Activated T-helper 17 cell treated with anti-CD3 and anti-CD28 coated beads, Interleukin-2, amount 50 U/mL, for 72 hours (primary cell): ENCODE measurements around the gene CPXM1. TPM values are rescaled to one million over a fixed set of nuclear protein-coding genes. Genes with fewer than 3 reads are reported as not detected.
A peak's percentile ranks its signal among the peaks of the same experiment; 100 is the strongest.
"Not testable (repeated sequence)": the region's sequence is repeated elsewhere in the genome, so short reads cannot be mapped to it uniquely, and the experiment has no call there.

ENCODE experiments used
- ATAC-seq: fragments of 150-1000 bp; cut with Tn5 transposase; replicated peaks from 2 replicates; pipeline ENCODE4 v1.10.0; 2021; ENCODE audit warnings: mild to moderate bottlenecking, moderate library complexity
- H3K27ac Mint-ChIP-seq: one replicate; pipeline ENCODE4 v1.8.0; 2022; ENCODE audit warnings: mixed read lengths
- H3K27me3 Mint-ChIP-seq: one replicate; pipeline ENCODE4 v1.8.0; 2022; ENCODE audit warnings: mixed read lengths
- H3K36me3 Mint-ChIP-seq: one replicate; pipeline ENCODE4 v1.8.0; 2022; ENCODE audit warnings: low read depth, mild to moderate bottlenecking, mixed read lengths
- H3K4me1 Mint-ChIP-seq: one replicate; pipeline ENCODE4 v1.8.0; 2022; ENCODE audit warnings: mixed read lengths
- H3K4me3 Mint-ChIP-seq: one replicate; pipeline ENCODE4 v1.8.0; 2022; ENCODE audit warnings: mild to moderate bottlenecking, mixed read lengths
- H3K9me3 Mint-ChIP-seq: one replicate; pipeline ENCODE4 v1.8.0; 2022; ENCODE audit warnings: mixed read lengths
- total RNA-seq, 2 donors: library from RNA; stranded (reverse); gene quantifications; one replicate each; pipeline ENCODE4 v1.2.3, GENCODE V29; 2022

CPXM1 gene
- total RNA-seq, 2 donors from 2014 or later: 0.63 to 0.69 TPM

DNA sequence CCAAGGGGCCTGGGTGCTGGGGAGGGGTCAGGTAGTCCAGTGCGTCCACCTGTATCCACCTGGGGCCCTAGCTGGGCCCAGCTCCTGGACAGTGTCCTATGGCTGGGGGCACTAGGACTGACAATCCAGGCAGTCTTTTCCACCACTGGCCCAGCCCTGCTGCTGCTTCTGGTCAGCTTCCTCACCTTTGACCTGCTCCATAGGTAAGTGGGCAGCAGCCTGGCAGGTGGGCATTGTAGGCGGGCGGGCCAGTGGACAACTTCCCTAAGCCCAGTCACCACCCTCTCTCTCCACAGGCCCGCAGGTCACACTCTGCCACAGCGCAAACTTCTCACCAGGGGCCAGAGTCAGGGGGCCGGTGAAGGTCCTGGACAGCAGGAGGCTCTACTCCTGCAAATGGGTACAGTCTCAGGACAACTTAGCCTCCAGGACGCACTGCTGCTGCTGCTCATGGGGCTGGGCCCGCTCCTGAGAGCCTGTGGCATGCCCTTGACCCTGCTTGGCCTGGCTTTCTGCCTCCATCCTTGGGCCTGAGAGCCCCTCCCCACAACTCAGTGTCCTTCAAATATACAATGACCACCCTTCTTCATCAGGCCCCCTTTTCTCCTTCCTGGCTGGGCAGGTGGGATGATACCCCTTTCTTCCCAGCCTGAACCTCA is 14.9 kb upstream of the CPXM1 start:
- no peaks in the 10 kb centered on the region for H3K36me3 Mint-ChIP-seq
- no peak for ATAC-seq
- peak overlapping the region; percentile 27 for H3K27ac Mint-ChIP-seq
- H3K9me3 Mint-ChIP-seq: no peaks in the 10 kb centered on the region
- no peak overlapping the region for H3K4me3 Mint-ChIP-seq
- peaks cover 33% of the 10 kb centered on the region for H3K27me3 Mint-ChIP-seq
- peaks cover 5% of the 10 kb centered on the region for H3K4me1 Mint-ChIP-seq

DNA sequence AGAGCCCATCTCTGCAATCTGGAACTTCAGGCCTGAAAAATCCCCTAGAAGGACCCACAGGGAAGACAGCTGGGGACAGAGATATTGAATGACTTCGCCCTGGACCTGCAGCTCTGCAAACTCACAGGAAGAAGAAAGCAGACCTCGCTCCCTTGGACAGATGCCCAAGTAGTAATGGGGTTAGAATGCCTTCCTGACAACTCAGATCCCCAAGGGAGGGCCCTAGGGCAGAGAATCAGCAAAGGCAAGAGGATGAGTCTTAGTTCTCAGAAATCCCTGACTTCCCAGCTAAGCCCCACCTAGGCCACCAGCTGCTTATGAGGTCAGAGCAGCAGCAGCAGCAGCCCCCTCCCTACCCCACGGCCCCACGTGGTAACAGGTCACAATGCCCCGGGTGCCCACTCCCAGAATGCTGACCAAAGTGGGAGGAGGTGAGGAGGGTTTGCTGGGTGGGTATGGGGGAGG is 14.2 kb upstream of the CPXM1 start, which contains the start of gene C20orf141:
TSS of gene C20orf141 (plus strand) at position 401 of the 465 bp plus-strand sequence. CDS start 198 bp downstream, outside the sequence.
- Mint-ChIP-seq H3K27me3 (peaks cover 25% of the 10 kb centered on the region), H3K4me3 (no peak within 1 kb of the TSS), H3K4me1 (no peaks in the 10 kb centered on the region), H3K36me3 (no peaks in the 10 kb centered on the region), H3K27ac (peak within 1 kb of the TSS; percentile 27), H3K9me3 (no peaks in the 10 kb centered on the region)
- no peak for ATAC-seq

DNA sequence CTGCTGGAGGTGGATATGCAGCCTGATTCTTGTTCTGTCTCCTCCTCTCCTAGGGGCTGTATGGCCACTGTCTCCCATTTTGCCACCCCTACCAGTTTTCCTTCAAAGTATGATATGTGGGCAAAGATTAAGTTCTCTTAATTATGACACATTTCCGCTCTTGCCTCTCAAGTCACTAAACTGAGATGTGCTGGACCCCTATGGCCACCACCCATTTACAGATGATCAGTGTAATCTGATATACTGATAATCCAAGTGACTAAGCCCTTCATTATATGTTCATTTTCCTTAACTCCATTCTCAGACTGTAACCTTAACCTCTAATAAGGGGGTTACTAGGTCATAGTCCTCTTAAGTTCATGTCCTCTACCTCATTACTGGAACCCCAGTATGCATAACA is 13.6 kb upstream of the CPXM1 start:
- Mint-ChIP-seq H3K4me1 (no peaks in the 10 kb centered on the region), H3K36me3 (no peaks in the 10 kb centered on the region), H3K4me3 (no peak overlapping the region), H3K9me3 (no peaks in the 10 kb centered on the region), H3K27me3 (peaks cover 27% of the 10 kb centered on the region), H3K27ac (no peak overlapping the region)
- ATAC-seq: no peak

DNA sequence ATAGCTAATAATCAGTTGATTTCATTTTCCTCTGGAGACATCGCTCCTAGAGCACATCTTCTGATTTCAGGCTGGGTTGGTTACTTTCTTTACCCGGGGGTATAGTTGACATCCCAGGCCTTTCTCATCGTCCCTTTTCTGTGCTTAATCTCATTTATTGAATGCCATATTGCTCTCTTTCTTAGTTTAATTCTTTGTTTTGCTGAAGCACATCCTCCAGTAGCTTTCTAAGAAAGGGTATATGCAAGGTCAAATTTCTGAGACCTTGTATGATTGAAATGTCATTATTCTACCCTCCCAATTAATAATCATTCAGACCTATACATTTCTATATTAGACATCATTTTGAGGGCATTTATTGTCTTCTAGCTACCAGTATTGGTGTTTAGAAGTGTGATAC is 11.8 kb upstream of the CPXM1 start:
- Mint-ChIP-seq H3K9me3 (no peaks in the 10 kb centered on the region), H3K27me3 (peaks cover 31% of the 10 kb centered on the region), H3K36me3 (no peaks in the 10 kb centered on the region), H3K4me3 (no peak overlapping the region), H3K27ac (no peak overlapping the region), H3K4me1 (no peaks in the 10 kb centered on the region)
- ATAC-seq: no peak

DNA sequence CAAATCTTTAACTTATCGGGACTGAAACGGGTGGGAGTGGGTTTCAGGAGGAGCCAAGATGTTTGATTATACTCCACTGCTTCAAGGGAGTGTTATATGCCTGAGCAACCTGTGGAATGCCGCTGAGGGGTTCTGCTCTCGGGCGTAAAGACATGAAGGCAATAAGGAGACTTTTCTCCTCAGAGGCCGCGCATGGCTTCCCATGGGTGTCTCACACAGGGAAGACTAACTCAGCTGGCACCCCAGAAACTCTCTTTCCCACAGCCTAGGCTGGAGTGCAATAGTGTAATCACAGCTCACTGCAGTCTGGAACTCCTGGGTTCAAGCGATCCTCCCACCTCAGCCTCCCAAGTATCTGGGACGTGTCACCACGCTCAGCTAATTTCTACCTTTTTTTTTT is 9.3 kb upstream of the CPXM1 start:
- peaks cover 41% of the 10 kb centered on the region for H3K27me3 Mint-ChIP-seq
- no peak overlapping the region for H3K4me3 Mint-ChIP-seq

DNA sequence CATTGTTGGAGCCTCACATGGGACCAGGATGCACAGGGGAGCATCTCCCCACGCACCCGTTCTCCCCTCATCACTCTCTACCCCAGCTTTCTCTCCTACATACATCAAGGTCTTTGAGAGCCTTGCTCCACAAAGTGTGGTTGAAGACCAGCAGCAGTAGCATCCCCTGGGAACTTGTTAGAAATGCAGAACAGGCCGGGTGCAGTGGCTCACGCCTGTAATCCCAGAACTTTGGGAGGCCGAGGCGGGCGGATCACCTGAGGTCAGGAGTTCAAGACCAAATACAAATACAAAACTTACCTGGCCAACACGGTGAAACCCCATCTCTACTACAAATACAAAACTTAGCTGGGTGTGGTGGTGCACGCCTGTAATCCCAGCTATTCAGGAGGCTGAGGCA is 7.5 kb upstream of the CPXM1 start:
- not testable (repeated sequence) for H3K9me3 Mint-ChIP-seq, H3K4me1 Mint-ChIP-seq, H3K4me3 Mint-ChIP-seq, H3K27ac Mint-ChIP-seq, ATAC-seq, H3K36me3 Mint-ChIP-seq
- peaks cover 43% of the 10 kb centered on the region for H3K27me3 Mint-ChIP-seq

More for the DNA sequence above, 9.3 kb upstream of the CPXM1 start:
- Mint-ChIP-seq H3K9me3 (no peaks in the 10 kb centered on the region), H3K36me3 (no peaks in the 10 kb centered on the region), H3K4me1 (peaks cover 5% of the 10 kb centered on the region), H3K27ac (no peak overlapping the region)
- no peak for ATAC-seq

DNA sequence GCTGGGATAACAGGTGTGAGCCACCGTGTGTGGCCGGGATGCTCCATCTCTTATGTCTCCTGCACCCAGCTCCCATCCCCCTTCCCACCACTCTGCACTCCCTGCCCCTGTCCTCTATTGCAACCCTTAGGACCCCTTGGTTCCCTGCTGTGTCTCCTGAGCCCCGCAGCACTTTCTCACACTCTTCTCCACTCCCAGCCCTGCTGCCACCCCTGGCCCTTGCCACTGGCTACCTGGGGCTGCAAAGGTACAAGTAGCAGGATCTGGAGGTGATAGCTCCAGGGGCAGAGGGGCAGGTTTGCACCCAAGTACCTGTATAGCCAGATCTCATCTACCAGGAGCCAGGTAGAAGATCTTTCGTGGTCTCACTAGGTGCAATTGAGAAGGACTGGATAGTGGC is 6.6 kb upstream of the CPXM1 start:
- Mint-ChIP-seq H3K9me3 (no peaks in the 10 kb centered on the region), H3K27me3 (peaks cover 42% of the 10 kb centered on the region), H3K4me3 (no peak overlapping the region), H3K36me3 (no peaks in the 10 kb centered on the region), H3K27ac (no peak overlapping the region), H3K4me1 (peaks cover 5% of the 10 kb centered on the region)
- no peak for ATAC-seq

DNA sequence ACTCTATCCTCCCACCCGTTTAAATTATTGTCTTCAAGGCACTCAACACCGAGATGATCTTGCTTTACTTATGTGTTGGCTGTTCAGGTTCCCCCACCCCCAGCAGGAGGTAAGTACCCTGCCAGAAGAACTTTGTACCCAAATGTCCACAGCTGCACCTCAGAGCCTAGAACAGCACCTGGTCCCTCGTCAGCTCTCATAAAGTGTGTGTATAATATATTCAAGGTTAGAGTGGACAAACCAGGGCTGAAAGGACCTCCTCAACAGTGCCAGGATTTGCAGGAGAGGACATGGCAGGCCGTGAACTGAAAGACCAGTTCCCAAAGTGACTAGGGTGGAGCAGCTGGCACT is 5.9 kb upstream of the CPXM1 start:
- H3K9me3 Mint-ChIP-seq: no peaks in the 10 kb centered on the region
- ATAC-seq: no peak
- H3K27ac Mint-ChIP-seq: no peak overlapping the region
- H3K4me1 Mint-ChIP-seq: peaks cover 5% of the 10 kb centered on the region
- no peaks in the 10 kb centered on the region for H3K36me3 Mint-ChIP-seq
- peaks cover 40% of the 10 kb centered on the region for H3K27me3 Mint-ChIP-seq
- no peak overlapping the region for H3K4me3 Mint-ChIP-seq

DNA sequence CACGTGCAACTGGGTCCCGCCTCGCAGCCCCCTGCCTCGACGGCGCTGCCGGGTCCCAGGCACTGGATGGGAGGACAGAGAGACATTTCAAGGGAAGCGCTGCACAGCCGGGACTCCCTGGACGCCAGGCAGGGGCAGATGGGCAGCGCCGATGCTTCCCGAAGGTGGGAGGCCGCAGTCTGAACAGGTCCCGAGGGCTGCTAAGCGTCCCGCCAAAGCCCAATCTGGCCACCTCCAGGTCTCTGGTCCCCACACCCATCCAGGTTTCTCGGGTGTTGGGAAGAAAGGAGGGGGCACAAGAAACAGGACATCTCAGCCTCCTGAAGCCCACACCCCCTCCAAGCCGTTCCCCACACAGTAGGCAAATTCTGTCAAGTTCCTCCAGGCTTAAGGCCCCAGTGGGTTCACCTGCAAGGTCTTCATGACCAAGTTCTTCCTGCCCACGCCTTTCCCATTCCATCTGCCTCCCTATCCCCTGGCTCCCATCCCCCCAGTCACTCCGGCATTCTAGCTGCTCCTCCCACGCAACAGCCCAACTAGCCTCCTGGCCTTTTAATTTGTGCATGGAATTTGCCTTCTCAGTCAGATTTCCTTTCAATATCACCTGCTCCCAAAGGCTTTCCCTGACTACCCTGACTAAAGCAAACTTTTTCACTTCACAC is 5.4 kb upstream of the CPXM1 start:
- no peaks in the 10 kb centered on the region for H3K9me3 Mint-ChIP-seq
- H3K36me3 Mint-ChIP-seq: no peaks in the 10 kb centered on the region
- peaks cover 40% of the 10 kb centered on the region for H3K27me3 Mint-ChIP-seq
- H3K27ac Mint-ChIP-seq: no peak overlapping the region
- H3K4me3 Mint-ChIP-seq: no peak overlapping the region
- ATAC-seq: no peak
- peaks cover 10% of the 10 kb centered on the region for H3K4me1 Mint-ChIP-seq

DNA sequence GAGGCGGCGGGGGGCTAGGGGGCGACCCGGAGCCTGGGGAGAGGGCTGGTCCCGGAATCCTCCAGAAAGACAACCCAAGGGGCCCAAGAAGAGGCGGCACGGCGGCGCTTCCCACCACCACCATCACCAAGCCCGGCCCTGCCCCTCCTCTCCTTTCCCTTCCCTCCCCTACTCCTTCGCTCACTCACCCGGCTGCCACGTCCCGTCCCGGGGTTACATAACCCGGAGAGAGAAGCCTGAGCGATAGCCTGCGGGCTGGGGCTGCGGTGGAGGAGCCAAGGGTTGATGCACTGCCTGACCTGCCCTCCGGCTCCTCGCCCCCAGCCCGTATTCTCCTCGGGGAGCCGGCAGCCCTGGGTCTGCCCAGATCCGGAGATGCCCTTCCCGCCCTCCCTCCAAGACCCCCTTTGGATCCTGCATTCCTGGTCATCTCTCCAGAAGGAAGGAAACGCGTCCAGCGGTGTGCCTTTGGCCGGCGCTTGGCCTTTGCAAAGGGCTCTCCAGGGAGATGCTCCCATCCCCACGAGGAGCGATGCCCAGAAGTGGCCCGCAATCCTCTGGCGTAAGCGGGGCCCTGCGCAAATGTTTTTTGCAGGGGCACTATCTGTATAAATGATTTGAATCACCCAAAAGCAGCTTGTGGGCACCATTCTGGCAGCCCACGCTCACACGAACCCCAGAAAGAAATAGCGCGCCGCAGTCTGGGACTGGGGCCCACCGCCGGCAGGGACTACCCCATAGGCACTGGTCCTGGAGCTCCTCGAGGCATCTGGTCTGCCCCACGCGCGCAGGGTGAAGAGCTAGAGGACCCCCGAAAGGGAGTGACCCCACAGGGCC is 4.6 kb upstream of the CPXM1 start:
- ATAC-seq: no peak
- no peaks in the 10 kb centered on the region for H3K9me3 Mint-ChIP-seq

DNA sequence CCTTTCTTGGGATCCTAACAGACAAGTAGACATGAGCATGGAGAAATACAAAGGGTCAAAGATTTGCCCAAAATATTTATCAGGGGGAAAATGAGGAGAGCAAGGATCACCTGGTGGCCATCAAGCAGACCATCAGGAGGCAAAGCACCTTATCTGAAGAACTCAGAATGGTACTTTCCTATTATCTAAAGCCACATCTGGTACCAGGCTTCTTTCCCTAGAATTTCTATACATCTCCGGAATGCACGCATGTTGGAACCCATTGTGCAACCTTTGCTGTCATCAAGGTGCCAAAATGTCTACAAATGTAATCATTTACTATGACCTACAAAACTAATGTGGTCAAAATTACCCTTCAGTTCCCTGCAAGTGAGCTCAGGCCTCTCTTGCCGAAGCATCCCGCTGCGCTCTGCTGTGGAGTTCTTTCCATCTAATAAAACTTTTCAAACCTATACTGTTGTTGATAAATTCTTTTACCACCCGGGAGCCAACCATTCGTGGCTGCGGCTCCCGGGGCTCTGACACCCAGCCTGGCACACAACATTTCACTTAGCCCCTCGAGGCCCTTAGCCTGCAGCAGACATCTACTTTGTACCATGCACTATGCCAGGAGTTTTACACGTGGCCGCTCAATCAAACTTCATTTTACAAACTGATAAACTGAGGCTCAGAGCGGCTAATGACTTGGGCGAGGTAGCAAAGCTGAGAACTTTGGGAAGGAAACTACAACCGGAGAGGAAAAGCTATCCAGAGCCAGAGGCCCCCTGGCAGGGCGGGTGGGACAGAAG is 3.8 kb upstream of the CPXM1 start:
- ATAC-seq: no peak
- H3K9me3 Mint-ChIP-seq: no peaks in the 10 kb centered on the region
- no peak overlapping the region for H3K27ac Mint-ChIP-seq
- no peak overlapping the region for H3K4me3 Mint-ChIP-seq
- H3K27me3 Mint-ChIP-seq: peaks cover 51% of the 10 kb centered on the region
- H3K4me1 Mint-ChIP-seq: peaks cover 22% of the 10 kb centered on the region
- H3K36me3 Mint-ChIP-seq: no peaks in the 10 kb centered on the region

More for the DNA sequence above, 4.6 kb upstream of the CPXM1 start:
- H3K27me3 Mint-ChIP-seq: peaks cover 44% of the 10 kb centered on the region
- H3K4me1 Mint-ChIP-seq: peaks cover 13% of the 10 kb centered on the region
- H3K36me3 Mint-ChIP-seq: no peaks in the 10 kb centered on the region
- no peak overlapping the region for H3K4me3 Mint-ChIP-seq
- H3K27ac Mint-ChIP-seq: no peak overlapping the region

DNA sequence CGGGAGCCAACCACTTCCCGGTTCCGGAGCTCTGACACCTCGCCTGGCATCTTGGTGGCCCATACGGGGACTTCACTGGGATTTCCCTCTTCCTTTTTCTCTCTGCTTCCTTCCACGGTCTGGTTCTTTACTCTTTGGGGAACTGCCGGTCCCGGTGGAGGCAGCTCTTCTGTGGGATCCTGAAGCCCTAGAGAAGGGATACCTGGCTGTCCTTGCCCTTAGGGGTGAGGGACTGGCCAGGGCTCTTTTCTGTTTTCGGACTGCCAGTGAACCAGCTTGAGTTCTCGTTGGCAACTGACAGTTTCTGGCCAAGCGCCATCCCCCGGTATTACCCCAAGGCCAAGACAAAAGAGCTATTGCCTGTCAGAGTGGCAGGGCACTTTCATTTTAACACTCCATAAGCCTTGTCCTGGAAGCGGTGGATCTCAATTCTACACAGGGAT is 880 bp upstream of the CPXM1 start:
- Mint-ChIP-seq H3K4me1 (peaks cover 25% of the 10 kb centered on the region), H3K27me3 (peaks cover 56% of the 10 kb centered on the region), H3K4me3 (peak overlapping the region; percentile 85), H3K36me3 (no peaks in the 10 kb centered on the region), H3K9me3 (no peaks in the 10 kb centered on the region), H3K27ac (peak overlapping the region; percentile 14)
- no peak for ATAC-seq

DNA sequence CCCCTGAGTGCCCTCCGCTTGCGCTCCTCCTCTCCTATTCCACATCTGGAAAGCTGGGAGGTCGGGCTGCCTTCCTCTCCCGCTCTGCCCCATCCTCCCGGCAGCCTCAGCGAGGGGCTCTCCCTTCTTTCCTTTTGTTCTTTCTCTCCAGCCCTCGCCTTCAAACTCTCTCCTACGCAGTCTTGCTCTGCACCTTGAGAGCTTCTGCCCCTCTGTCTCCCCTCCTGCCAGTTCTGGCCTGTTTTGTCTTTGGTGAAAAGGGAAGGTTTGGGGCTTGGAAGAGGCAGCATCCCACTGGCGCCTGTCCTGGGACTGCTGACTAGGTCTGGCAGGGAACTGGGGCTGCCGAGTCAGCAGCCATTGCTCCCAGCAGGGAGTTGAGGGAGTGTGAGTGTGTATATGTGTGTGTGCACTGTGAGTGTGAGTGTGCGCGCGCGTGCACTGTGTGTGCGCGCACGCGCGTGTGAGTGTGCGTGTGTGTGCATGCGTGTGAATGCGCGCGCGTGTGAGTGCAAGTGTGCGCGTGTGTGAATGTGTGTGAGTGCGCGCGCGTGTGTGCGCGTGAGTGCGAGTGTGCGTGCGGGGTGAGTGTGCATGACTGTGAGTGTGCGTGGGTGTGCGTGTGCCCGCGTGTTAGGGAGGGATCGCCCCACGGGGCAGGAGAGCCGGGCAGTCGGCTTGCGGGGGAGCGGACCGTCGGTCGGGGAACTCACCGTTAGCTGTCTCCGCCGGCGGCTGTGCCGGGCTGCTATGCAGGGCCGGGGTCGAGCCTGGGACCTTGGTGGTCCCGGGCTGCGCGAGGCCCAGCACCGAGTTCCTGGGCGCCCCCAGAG is 523 bp downstream of the CPXM1 start:
- no peaks in the 10 kb centered on the region for H3K36me3 Mint-ChIP-seq
- H3K27me3 Mint-ChIP-seq: peaks cover 51% of the 10 kb centered on the region
- H3K4me3 Mint-ChIP-seq: peak overlapping the region; percentile 85
- H3K9me3 Mint-ChIP-seq: no peaks in the 10 kb centered on the region
- peak overlapping the region; percentile 35 for H3K27ac Mint-ChIP-seq
- H3K4me1 Mint-ChIP-seq: peaks cover 21% of the 10 kb centered on the region
- ATAC-seq: peak; percentile 32
